Cerebellar nuclear complex (tissue), 1 donor: ENCODE results near the gene GNG14.
"Not testable (repeated sequence)": the region's sequence is repeated elsewhere in the genome, so short reads cannot be mapped to it uniquely, and the experiment has no call there.

ENCODE experiments used
- DNase-seq, 2 experiments: peaks; one replicate each; lab custom pipeline; 2025; lab: John Stamatoyannopoulos, UW

The GNG14 gene

GRCh38 chr19:12667731-12668302 is 20.0 kb upstream of the GNG14 start:
- no peak for DNase-seq

- no peak for DNase-seq
Measured at GRCh38 chr19:12668346-12668745, 19.5 kb upstream of the GNG14 start.

DNA sequence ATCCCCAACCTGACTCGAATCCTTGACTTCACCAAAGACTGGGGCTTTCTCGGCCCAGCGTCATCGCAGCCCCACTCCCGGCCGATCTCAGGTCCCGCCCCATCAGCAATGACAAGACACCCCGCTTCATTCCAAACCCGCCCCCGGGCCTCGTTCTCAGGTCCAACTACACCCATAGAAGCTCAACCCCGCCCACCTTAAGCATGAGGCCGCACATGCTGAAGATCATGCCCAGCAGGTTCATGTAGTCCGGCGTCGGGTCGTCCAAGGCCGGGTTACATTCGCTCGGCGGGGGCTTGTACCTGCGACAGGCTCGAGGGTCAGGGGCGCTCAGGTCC is 18.9 kb upstream of the GNG14 start:
- DNase-seq: no peak

DNA sequence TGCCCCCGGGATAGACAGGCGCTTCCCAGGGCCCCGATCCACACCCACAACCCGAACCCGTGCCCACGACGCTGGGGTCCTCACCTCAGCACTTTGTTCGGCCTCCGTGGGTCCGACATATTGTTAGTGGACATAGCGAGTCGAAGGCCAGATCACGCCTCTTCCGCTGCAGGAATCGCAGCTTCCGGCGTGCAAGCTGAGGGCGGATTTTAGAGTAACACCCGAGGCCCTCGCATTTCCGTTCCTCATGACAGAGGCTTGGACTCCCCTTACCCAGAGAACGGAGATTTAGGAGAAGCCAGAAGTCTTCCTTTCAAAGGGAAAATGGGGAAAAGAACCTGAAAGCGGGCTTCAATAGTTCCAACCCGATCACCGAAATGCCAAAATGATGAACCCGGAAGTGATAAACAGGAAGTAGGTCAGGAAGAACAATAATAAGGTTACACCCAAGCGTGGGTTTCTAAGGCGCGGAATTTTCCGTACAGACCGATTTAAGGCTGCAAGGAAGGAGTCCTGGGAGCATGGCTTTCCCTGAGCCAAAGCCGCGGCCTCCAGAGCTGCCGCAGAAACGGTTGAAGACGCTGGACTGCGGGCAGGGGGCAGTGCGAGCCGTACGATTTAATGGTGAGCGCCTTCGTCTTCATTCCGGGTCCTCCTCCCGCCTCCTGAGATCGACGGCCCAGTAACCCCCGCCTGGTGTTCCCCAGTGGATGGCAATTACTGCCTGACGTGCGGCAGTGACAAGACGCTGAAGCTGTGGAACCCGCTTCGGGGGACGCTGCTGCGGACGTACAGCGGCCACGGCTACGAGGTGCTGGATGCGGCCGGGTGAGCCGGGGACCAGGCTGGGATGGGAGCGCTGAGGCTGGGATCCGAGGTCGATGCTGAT is 18.3 kb upstream of the GNG14 start:
- peak in 1 of 2 experiments; percentile 48 for DNase-seq

- no peak for DNase-seq
Measured at GRCh38 chr19:12670159-12670928, 17.5 kb upstream of the GNG14 start.

- no peak for DNase-seq
Measured at GRCh38 chr19:12672744-12673143, 15.1 kb upstream of the GNG14 start.

DNA sequence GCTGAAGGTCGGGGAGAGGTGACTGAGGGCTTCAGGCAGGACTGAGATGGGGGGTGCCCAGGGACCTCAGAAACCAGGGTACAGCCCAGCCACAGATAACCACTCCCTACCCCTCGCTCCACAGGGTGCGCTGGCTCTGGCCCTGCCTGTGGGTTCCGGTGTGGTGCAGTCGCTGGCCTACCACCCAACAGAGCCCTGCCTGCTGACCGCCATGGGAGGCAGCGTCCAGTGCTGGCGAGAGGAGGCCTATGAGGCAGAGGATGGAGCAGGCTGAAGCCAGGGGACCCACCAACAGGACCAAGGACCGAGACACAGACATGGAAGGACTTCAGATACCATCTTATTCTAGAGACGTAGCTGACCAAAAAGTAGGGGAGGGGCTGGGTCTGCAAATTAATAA is 12.4 kb upstream of the GNG14 start:
- DNase-seq: no peak

DNA sequence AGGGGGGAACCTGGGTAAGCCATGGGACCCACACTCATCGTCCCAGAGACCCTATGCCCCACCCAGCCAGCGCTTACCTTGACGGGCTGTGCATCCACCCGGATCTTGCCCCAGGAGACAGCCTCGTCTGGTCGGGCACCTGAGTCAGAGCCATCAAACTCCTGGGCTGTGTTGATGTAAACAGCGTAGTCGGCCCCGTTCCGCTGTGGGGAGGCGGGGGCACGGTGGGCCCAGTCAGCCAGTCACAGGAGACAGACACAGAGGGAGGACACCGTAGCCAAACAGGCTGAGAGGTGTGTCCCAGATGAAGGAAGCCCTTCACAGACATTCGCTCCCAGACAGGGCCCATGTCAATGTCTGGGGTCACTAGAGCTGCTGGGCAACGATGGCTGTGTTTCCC is 11.9 kb upstream of the GNG14 start:
- DNase-seq: no peak

DNA sequence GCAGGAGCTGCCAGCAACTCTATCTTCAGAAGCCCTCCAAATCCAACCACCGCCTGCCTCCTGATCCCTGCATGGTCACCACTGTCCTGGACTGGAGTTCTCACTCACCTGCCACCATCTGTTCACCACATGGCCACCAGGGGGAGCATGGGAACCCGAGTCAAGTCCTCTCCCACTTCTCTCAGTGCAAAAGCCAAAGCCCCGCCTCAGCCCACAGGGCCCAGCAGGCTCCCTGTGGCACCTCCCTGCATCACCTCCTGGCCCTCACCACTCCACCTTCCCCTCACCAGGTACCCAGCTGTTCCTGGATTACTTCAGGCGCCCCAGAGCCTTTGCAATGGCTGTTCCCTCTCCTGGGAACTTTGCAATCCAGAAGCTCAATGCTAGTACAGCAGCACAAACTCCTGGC is 11.4 kb upstream of the GNG14 start:
- peak in 1 of 2 experiments; percentile 30 for DNase-seq

DNA sequence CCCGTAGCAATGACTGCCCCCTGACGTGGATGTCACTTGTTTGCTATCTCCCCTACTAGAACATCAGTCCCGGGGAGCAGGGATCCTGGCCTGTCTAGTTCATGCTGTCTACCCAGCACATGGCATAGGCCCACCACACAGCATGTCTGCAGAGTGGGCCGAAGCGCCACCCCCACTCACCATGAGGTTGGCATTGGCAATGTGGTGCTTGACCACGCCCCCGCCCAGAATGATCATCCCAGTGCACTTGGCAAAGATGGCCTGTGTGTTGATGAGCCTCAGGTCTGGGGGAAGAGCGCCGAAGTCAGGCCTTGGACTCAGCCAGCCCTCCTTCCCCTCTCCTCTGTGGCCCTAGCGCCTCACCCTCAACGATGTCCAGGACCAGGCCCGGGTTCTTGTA is 10.9 kb upstream of the GNG14 start:
- no peak for DNase-seq

DNA sequence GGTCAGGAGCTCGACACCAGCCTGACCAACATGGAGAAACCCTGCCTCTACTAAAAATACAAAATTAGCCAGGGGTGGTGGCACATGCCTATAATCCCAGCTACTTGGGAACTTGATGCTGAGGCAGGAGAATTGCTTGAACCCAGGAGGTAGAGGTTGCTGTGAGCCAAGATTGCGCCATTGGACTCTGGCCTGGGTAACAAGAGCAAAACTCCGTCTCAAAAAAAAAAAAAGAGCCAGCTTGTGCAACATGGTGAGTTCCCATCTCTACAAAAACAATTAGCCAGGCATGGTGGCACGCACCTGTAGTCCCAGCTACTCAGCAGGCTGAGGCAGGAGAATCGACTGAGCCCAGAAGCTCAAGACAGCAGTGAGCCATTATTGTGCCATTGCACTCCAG is 9.8 kb upstream of the GNG14 start:
- DNase-seq: not testable (repeated sequence)

DNA sequence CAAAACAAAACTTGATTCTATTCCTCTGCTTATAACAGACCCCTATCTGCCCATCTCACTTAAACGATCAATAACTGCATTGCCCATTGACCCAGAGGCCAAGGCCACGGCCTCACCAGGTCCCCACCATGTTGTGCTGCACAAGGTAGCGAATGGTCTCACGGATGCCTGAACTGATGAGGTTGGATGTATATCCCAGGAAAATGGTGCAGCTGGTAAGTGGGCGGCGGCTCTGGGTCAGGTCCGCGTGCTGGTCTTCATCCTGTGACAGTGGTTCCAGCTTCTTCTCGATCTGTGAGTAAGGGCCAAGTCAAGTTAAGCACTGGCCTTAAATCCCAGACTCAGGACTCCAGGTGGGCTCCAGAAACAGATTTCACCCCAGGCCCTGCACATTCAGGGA is 7.8 kb upstream of the GNG14 start:
- no peak for DNase-seq

DNA sequence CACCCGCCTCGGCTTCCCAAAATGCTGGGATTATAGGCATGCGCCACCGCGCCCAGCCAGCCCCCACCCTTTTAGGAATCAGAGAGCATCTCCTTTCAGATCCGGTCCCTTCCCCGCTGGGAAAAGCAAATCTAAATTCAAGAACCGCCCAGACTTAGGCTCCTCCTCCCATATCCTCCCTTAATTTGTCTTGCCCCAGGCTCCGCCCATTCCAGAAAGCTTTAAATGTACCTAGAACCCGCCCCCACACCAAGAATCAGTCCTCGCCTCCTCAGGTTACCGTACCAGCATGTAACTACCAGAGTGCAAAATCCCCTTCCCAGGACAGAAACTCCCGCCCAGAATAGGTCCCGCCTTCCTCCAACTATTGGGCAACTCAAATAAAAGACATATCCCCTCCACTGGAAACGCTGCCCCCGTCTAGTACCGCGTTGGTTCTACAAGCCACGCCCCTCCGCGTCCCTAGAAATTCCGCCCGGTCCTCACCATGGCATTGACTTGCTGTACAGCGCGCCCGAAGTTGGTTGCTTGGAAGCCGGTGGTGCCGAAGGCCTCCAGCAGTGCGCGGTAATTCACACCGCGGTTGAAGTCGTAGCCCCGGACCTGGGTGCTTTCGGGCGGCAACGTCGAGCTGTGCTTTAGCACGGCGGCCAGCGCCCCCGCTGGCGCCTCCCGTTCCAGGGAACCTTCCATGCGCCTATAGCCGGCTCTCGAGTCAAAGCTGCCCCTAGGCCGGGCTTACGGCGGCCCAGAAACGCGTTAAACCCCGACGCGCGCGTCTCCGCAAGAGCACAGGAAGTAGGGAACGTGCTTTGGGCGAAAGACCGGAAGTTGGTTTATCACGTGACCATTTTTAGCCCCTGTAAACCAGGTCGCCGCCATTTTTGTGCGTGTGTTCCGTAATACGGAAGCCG is 6.5 kb upstream of the GNG14 start, which contains the start of gene DHPS:
TSS of gene DHPS (minus strand) at position 807 of the 914 bp plus-strand sequence. CDS start at position 693, 114 bp downstream.
- peak; percentile 21 to 71 for DNase-seq

GRCh38 chr19:12685831-12686230 is 2.0 kb upstream of the GNG14 start:
- DNase-seq: no peak

- DNase-seq: no peak
Measured at GRCh38 chr19:12689012-12689411, 1.2 kb downstream of the GNG14 start.

- no peak for DNase-seq
Measured at GRCh38 chr19:12689581-12690216, 1.9 kb downstream of the GNG14 start.

DNA sequence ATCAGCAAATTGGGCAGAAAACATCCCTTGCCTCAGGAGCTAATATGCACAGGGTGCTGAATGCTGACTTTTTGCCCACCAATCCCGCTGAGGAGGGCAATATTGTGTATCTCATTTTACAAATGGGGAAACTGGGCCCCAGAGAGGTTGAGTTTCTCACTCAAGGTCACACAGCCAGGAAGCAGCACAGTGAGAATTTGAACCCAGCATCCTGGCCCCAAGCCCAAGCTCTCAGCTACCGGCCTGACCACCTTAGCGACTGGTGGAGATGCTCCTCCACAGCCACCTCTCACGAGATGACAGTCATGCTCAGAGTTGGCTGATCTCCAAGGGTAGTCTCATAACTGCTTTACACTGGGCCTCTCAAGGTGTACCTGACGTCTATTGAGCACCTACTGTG is 5.2 kb downstream of the GNG14 start:
- DNase-seq: no peak

GRCh38 chr19:12694641-12695040 is 6.8 kb downstream of the GNG14 start:
- DNase-seq: no peak

GRCh38 chr19:12695096-12695495 is 7.3 kb downstream of the GNG14 start:
- no peak for DNase-seq

DNA sequence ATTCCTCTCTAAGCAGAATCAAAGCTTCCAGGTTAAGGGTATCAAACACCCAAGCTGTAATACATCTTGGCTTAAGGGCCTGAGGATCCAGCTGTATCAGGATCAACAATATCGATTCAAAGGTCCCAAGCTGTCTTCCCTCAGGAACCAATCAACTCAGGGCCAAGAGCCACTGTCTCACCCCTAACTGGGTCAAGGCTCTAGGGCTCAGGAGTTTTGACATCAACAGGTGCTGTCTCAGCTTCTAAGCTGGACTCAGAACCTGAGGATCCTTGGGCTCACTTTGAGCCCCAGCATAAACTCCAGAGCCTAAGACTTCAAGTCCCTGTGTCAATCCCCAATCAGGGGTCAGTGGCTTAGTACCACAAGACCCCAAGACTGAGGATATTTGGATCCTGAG is 7.7 kb downstream of the GNG14 start:
- DNase-seq: no peak

GRCh38 chr19:12695997-12696365 is 8.2 kb downstream of the GNG14 start:
- DNase-seq: no peak
